ENCODE results near the gene TPRN. TPM values are rescaled to one million over a fixed set of nuclear protein-coding genes. Genes with fewer than 3 reads are reported as not detected.

TPRN gene
- total and polyA plus RNA-seq, 9 of the 15 experiments (the other 6 are each of a cell fraction or from before 2014, with no cell fraction given): 0.31 to 31.9 (median 4.4) TPM

- TF ChIP-seq DLX4 (CRISPR knock-in tag; IDR thresholded peaks at IDR 0.05): no peak
- no peak for TF ChIP-seq ZFP91 (CRISPR knock-in tag; IDR thresholded peaks at IDR 0.05)
- no peak for TF ChIP-seq ZNF12 (CRISPR knock-in tag; IDR thresholded peaks at IDR 0.05)
- TF ChIP-seq FOSL1 (tag; conservative IDR thresholded peaks at IDR 0.05): no peak
- TF ChIP-seq CBFB (CRISPR knock-in tag; IDR thresholded peaks at IDR 0.05): no peak
- no peak for TF ChIP-seq FOXM1 (IDR thresholded peaks at IDR 0.05; ENCODE audit: low read depth)
- no peak for TF ChIP-seq FOXM1 (CRISPR knock-in tag; IDR thresholded peaks at IDR 0.05; ENCODE audit: low read depth)
- no peak for TF ChIP-seq SNIP1 (IDR thresholded peaks at IDR 0.05; ENCODE audit: low read depth)
- TF ChIP-seq DDX20 (tag; IDR thresholded peaks at IDR 0.05; ENCODE audit: low read depth): no peak
- TF ChIP-seq HOXB6 (CRISPR knock-in tag; IDR thresholded peaks at IDR 0.05; ENCODE audit: borderline replicate concordance): no peak
- TF ChIP-seq PRPF4 (IDR thresholded peaks at IDR 0.05; ENCODE audit: insufficient read depth, low read depth, low read length, poor library complexity, severe bottlenecking): no peak
- TF ChIP-seq ZNF184 (CRISPR knock-in tag; IDR thresholded peaks at IDR 0.05): no peak
- no peak for TF ChIP-seq E2F3 (CRISPR knock-in tag; IDR thresholded peaks at IDR 0.05)
- no peak; the same call in 1 of the 2 replicates for TF ChIP-seq TGIF2 (CRISPR knock-in tag; IDR thresholded peaks at IDR 0.05)
- TF ChIP-seq XRCC3 (IDR thresholded peaks at IDR 0.05): no peak
- no peak for TF ChIP-seq SREBF1 (IDR thresholded peaks at IDR 0.05; ENCODE audit: borderline replicate concordance, low read depth, low read length)
- no peak for TF ChIP-seq GTF2A2 (tag; IDR thresholded peaks at IDR 0.05)
- no peak for TF ChIP-seq PHF8 (IDR thresholded peaks at IDR 0.05; ENCODE audit: borderline replicate concordance, low read length)
- TF ChIP-seq ZSCAN32 (CRISPR knock-in tag; IDR thresholded peaks at IDR 0.05): no peak
- peak; percentile 52; the same call in 1 of the 2 replicates for TF ChIP-seq LCOR (CRISPR knock-in tag; IDR thresholded peaks at IDR 0.05)
- peak in 1 of 2 experiments; percentile 40; a peak in 2 of 4 replicates for TF ChIP-seq SIN3A (IDR thresholded peaks at IDR 0.05; ENCODE audit: borderline replicate concordance in 2 of 2, control insufficient read depth in 1 of 2, low read depth in 2 of 2, low read length in 2 of 2)
- TF ChIP-seq HDAC3 (IDR thresholded peaks at IDR 0.05; ENCODE audit: borderline replicate concordance, partially characterized antibody): no peak
- no peak for TF ChIP-seq NFYB (IDR thresholded peaks at IDR 0.05; ENCODE audit: extremely low read depth, insufficient read length)
- TF ChIP-seq HES1 (IDR thresholded peaks at IDR 0.05; ENCODE audit: low read depth): no peak
- 0 out of 2 replicates have a peak, but pooled peaks have one; percentile 17 for TF ChIP-seq ZNF124 (CRISPR knock-in tag; IDR thresholded peaks at IDR 0.05)
These were observed 43.3 kb upstream of the TPRN start (continued) for GRCh38 chr9:137243626-137244485.
